WI38 (cell line): ENCODE results near the gene SLC25A5.

Source experiments
- H3K4me3 ChIP-seq: 2 replicates; pipeline ENCODE4 v1.5.1; 2011; ENCODE audit warnings: low read depth, mild to moderate bottlenecking, control low read depth, low read length
- CTCF ChIP-seq: IDR thresholded peaks from 2 replicates; pipeline ENCODE4 v1.5.1; 2012; ENCODE audit warnings: low read depth, mild to moderate bottlenecking, control low read depth, low read length

The SLC25A5 gene

DNA sequence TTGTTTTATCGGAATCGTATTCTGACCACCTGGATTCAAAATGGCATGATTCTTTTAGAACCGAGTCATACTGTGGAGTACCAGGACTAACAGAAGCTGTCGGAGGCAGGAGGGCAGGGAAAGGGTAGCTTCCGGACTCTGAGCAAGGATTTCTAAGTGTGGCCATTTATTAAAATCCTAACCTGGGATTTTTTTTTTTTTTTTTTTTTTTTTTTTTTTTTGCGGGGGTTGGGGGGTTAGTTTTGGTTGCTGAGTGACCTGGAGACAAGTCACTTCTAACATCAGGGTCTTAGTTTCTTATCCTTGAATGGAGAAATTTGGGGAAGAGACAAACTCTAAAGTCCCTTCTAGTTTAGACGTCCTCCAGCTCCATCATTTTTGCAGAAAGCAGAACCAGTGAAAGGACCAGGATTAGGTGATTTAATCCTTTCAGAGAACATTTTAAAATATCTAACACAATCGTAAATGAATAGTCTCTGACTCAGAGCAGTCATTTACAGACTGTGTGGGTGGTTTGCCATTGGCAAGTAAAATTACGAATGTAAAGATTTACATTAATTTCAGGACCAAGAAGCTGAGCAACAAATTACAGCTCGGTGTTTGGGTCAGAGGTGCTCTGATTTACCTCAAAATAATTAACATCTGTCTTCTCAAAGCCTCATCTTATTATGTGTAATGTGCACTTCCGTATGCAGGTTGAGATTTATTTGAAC is 7.3 kb downstream of the SLC25A5 start:
- no peak overlapping the region for H3K4me3 ChIP-seq

GRCh38 chrX:119477812-119478232 is 9.6 kb downstream of the SLC25A5 start:
- H3K4me3 ChIP-seq = no peak overlapping the region
- no peak for TF ChIP-seq CTCF

More for the DNA sequence above, 7.3 kb downstream of the SLC25A5 start:
- no peak for TF ChIP-seq CTCF

- no peak overlapping the region for H3K4me3 ChIP-seq
- no peak for TF ChIP-seq CTCF
These were observed 10.3 kb downstream of the SLC25A5 start for GRCh38 chrX:119478504-119478903.

GRCh38 chrX:119479845-119480244 is 11.6 kb downstream of the SLC25A5 start:
- H3K4me3 ChIP-seq = no peak overlapping the region

DNA sequence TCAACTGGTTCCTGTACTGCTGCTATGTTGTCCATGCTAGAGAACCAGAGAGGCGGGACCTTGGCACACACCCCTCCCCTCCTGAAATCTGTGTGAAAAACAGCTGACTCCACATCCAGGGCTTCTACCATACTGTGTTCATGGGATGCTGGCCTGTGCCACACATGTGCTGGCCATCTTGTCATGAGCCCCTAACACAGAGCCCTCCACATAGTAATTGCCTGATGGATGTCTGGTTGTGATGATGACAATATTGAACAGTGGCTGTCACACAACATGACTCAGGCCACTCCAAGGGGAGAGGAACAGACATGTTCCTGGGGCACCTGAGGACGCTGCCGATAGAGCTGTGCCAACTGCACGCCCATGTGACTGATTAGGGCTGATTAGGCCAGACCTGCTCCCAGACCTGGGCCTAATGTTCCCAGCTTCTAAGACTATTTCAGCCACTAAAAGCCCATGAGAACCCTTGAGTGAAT is 13.1 kb downstream of the SLC25A5 start:
- no peak for TF ChIP-seq CTCF

More at GRCh38 chrX:119479845-119480244, 11.6 kb downstream of the SLC25A5 start:
- TF ChIP-seq CTCF = no peak

GRCh38 chrX:119482041-119482440 is 13.8 kb downstream of the SLC25A5 start:
- no peak for TF ChIP-seq CTCF
- peak overlapping the region; percentile 41; the same call in 1 of the 2 replicates for H3K4me3 ChIP-seq

More for the DNA sequence above, 13.1 kb downstream of the SLC25A5 start:
- no peak overlapping the region for H3K4me3 ChIP-seq
